GM21825 (cell line): ENCODE data around the gene TH.

Experiments
- ATAC-seq: cut with Tn5 transposase; IDR thresholded peaks from one replicate; pipeline ENCODE4 v1.9.1; 2021; ENCODE audit warnings: mild to moderate bottlenecking, moderate library complexity; ENCODE audit not compliant: unreplicated experiment

Gene TH

DNA sequence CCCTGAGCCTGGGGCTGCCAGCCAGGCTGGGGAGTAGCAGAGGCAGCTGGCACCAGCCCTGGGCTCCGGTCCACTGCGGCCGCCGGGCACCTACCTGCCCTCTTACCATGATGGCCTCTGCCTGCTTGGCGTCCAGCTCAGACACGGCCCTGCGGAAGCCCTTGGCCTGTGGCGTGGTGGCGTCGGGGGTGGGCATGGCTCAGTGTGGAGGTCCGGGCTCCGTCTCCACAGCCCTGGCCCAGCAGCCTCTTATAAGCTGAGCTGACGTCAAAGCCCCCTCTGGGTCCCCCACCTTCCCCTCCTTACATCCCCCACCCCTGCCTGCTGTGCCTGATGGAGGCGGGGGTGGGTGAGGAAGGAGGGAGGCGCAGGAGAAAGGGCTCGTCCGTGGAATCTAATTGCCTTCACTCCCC is at the start of gene TH:
TSS of gene TH (minus strand) at position 225 of the 413 bp plus-strand sequence. CDS start at position 196, 29 bp downstream.
- no peak for ATAC-seq

DNA sequence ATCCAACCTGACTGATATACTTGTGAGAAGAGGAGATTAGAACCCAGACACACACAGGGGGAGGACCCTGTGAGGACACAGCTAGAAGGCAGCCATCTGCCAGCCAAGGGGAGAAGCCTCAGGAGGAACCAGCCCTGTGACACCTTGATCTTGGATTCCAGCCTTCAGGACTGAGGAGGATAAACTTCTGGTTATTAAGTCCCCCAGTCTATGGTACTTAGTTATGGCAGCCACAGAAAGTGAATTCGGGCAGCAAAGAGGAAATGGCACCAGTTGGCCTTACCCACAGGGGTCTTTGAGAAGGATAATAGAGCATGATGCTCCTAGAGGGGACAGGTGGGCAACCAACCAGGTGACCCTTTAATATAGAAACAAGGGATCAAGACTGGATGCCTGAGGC is 49.4 kb upstream of the TH start:
- ATAC-seq: no peak

DNA sequence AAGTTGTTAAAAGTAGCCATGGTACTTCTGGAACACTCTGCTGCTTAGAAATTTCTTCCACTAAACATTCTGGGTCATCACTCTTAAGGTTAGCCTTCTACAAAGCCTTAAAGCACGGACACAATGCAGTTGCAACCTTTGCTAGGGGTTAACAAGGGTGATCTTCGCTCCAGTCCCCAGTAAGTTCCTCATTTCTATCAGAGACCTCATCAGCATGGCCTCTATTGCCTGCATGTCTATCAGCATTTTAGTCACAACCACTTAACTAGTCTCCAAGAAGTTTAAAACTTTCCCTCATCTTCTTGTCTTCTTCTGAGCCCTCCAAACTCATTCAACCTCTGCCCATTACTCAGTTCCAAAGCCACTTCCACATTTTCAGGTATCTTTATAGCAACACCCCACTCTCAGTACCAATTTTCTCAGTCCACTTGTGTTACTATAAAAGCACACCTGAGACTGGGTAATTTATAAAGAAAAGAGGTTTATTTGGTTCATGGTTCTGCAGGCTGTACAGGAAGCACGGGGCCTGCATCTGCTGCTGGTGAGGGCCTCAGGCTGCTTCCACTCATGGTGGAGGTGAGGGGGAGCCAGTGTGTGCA is 48.7 kb upstream of the TH start:
- no peak for ATAC-seq

DNA sequence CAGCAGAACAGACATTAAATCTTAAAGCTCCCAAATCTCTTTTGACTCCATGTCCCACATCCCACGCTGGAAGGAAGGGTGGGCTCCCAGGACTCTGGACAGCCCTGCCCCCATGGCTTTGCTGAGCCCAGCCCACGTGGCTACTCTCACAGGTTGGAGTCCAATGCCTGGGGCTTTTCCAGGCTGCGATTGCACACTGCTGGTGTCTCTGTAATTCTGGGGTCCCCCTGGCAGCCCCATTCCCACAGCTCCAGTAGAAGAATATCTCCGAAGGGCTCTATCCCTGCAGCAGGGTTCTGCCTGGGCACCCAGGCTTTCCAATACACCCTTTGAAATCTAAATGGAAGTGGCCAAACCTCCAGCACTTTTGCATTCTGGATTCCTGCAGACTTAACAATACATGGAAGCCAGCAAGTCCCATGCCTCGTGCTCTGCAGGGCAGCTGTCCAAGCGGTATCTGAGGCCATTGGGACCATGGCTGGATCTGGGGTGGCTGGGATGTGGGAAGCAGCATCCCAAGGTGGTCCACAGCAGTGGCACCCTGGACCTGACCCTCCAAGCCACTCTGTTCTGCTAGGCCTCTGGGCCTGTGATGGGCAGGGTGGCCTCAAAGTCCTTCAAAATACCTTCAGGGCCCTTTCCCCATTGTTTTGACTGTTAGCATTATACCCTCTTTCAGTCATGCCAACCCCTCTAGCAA is 47.9 kb upstream of the TH start:
- no peak for ATAC-seq

DNA sequence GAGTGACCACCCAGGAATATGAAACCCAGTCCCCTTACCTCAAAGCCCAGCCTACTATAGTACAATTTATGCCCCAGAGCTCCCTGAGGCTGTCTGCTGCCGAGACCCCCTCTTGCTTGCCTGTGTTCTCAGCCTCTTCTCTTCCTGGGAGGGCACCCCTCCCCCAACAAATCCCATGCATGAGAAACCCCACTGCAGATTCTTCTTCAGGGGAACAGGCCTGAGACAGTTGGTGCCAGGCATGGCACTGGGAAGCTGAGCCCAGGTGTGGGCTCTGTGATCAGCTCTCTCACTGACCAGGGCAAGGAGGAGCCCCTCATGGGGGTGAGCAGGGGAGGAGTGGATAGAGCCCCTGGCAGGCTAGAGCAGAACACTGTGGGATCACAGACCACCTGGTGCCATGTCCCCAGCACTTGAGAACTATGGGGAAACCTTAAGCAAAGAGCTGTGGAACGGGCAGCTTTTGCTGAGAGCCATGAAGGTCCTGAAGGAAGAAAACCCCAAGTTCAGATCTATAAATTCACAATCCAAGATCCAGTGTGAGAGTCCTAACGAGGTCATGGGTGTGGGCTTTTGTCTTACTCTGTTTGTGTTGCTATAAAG is 46.5 kb upstream of the TH start:
- ATAC-seq: no peak

DNA sequence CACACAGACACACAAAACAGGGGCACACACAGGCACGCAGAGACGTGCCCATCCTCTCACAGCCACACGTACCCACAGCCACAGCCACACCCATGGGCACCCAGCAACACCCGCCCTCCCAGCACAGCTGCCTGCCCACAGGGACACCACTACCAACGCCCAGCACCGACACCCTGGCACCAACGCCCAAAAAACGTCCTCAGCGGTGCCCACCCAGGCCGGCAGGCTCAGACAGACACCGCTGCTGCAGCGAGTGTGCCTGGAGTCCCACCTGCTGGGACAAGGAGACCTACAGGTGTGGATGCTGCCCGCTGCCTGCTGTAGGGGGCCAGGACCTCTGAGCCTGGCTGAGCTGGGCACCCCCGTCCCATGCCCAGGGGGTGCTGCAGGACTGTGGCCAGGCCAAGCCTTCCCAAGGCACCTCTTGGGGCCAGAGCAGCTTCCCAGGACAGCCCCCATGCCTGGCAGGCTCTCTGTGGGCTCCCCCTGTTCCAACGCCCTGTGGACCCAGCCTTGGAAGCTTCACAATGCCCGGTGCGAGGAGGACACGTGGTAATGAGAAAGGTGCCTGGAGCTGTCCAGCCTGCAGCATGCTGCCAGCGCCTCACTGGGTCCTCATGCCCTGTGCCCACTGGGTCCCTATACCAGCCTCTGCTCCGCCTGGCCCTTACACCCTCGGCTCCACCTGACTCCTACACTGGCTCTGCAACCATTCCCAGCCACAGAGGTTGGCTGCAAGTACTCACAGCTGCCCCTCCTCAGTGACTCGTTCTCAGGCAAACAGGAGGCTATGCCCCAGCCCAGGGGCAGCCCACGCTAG is 45.8 kb upstream of the TH start:
- no peak for ATAC-seq

DNA sequence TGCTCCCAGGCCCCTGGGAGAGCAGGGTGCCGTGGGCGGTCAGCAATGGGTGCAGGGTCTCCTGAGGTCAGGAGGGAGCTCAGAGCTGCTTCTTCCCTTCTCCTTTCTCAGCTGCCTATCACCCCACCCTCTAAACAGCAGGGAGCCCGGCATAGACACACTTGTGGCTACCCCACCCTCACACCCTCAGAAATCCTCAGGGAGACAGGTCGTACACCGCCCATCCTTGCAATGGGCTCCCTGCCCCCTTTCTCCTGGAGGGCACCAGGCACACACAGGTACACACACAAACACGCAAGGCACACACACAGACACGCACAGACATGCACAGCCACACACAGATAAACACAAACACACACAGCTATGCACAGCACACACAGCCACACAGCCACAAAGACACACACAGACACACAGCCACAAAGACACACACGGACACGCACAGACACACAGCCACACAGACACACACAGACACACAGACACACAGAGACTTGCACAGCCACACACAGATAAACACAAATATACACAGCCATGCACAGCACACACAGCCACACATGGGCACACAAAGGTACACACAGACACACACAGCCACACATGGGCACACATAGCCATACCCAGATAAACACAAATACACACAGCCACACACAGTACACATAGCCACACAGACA is 44.9 kb upstream of the TH start:
- no peak for ATAC-seq

DNA sequence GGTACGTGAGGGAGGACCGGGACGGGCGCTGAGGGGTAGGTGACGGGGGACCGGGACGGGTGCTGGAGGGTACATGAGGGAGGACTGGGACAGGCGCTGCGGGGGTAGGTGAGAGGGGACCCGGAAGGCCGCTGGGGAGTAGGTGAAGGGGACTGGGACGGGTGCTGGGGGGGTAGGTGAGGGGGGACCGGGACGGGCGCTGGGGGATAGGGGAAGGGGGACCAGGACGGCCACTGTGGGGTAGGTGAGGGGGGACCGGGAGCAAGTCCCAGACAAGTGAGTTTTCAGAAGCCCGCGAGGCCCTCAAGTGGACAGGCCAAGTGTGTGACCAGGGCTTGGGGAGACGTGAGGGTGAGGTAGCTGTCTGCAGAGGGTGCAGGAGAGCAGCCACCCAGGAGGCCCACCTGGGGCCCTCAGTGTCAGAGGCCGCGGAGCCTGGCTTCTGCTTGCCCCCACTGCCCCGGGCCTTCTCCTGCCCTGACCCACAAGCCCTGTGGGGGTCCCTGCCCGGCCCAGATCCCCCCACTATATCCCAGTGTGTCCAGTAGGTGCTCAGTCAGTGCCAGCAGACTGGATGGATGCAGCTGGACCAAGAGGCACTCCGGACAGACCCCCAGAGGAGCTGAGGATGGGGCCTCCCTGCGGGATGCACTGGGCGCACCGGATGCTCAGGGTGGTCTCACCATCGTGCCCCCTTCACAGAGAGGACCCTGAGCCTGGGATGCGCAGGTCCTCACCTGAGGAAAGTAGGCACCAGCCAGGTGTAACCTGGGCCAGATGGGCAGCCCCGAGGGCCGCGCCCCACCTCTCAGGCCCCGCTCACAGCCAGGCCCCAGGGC is 44.2 kb upstream of the TH start:
- ATAC-seq: no peak

DNA sequence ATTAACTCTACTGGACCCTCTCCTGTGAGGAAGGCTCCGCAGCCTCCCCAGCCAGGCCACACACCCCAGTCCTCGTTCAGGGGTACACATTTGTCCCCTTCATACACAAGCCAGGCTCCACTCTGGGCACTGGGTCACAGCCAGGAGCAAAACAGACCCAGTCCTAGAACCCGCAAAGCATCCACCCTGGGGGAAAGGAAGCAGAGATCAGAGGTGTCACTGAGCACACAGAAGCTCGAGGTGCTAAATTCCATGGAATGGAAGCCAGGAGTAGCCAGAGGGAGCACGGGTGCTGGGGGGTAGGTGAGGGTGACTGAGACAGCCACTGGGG is 43.6 kb upstream of the TH start:
- ATAC-seq: no peak

DNA sequence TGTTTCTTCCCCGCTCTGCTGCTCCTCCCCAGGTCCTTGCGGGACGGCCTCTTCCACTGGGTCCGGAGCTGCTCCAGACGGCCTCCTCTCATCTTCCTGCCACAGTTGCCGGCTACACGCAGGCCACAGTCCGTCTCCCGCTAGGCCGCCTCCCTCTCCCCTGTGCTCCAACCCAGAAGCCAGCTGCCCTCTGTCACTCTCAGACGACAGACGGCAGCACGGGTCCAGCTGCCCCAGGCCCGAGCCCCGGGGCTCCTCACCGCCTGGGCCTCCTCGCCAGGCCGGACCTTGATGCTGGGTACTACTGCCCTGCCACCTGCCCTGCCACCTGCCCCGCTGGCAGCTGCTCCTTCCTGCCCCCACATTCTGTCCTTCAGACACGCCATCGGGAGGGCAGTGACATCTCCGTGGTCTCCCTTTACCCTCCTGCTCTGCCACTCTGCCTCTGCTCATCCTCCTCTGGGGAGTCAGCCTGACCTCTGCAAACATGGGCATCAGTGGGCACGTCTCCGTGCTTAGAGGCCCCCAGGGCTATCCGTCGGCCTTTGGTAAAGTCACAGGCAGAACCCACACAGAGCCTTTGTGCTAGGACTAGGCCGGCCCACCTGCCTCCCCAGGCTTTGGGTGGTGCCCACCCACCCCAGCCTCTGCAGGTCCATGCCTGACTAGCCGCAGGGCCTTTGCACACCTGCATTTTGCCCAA is 43.1 kb upstream of the TH start:
- ATAC-seq: no peak

DNA sequence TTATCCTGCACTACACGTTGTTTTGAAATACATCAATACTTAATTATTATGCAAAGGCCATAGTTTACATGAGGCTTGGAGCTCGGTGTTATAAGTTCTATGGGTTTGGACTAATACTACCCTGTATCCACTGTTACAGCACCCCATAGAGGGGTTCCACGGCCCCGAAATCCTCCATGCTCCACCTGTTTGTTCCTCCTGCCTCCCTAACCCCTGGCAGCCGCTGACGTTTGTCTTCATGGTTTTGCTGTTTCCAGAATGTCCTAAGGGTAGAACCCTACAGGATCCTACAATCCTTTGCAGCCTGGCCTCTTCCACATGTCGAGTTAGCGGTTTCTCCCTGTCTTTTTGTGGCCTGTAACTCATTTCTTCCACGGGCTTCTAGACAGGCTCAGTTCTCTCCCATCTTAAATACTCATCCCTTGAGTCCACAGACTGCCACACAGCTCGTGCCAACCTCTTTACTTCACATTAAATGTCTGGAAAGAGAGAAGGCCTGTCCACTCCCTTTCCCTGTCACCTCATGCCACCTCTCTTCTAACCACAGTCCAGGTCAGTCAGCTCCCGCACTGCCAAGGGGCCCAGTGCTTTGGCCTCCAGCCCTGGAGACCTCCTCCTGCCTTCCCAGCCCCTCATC is 42.4 kb upstream of the TH start:
- ATAC-seq: no peak

DNA sequence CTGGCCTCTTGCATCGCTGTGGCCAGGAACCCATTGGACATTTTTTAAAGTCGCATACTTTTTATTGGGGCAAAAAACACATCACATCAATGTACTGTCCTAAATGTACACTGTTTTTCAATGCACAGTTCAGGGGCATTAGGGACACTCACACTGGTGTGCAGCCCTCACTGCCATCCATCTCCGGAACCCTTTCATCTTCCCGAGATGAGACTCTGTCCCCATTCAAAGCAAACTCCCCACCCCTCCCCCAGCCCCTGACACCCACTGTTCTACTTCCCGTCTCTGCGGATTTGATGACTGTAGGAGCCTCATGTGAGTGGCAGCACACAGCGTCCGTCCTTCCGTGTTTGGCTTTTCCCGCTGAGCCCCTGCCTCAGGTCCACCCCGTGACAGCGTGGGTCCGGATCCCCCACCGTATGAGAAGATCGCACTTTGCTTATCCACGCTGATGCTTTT is 41.8 kb upstream of the TH start:
- ATAC-seq: no peak

DNA sequence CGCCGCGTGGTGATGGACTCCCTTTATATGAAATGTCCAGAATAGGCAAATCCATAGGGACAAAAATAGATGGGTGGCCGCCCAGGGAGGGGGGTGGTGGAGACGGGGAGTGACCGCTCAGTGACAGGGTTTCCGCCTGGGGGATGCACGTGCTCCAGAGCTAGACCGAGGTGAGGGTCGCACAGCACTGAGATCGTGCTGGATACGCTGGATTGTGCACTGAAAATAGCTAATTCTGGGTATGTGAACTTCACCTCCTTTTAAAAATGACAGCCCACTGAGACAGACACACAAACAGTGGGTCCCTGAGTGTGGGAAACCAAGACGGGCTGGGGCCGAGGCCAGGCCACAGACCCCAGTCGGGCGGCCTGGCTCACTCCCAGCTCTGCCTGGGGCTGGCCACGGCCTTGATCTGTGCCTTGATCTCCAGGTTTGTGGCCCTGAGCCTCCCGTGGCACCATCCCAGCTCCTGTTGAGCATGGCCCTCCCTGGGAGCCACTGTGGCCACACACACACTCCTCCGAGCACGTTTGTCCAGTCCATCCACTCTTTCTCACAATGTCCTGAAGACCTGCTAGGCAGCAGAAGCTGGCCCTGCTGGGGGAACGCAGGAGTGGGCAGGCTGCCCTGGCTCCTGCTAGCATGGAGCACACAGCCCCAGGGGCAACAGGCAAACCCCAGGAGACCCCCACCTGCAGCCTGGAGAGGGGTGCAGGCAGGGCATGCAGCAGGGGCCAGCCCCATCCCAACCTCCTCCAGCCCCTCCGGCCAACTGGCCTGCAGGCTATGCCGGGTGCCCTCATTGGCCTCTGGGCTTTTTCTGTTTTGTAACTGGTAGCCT is 41.0 kb upstream of the TH start:
- no peak for ATAC-seq

DNA sequence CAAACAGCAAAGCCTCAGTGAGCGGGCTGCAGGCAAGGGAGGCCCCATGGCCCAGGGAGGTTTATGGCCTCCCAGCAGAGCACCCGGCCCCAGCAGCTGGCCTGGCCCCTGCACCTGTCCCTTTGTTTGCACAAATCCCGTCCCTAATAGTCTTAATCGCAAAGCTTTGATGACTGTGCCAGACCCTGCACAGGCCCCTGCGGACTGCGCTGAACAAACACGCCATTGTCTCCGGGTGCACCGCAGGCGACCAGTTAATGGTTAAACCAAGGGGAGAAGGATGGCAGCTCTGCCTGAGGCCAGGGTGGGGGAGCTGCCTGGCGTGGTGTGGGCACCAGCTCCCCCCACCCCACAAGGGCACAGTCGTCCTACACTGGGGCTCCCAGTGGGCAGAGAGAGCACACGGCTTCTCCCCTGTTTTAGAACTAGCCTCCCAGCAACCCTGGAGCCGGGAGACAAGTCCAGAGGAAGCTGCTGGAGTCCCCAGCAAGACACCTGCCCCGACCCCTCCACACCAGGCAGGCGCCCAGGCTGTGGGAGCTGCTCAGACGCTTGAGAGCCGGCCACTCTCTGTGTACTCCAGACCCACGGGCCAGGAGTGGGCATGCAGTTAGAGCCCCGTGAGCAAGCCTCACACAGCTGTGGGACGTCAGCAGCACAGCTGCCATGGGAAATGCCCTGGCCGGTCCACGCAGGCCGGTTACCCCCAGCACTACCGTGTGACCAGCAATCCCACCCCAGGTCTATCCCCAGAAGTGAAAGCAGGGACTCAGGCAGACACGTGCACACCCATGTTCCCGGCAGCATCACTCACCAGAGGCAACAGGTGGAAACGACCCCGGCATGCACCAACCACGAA is 39.7 kb upstream of the TH start:
- ATAC-seq: no peak

DNA sequence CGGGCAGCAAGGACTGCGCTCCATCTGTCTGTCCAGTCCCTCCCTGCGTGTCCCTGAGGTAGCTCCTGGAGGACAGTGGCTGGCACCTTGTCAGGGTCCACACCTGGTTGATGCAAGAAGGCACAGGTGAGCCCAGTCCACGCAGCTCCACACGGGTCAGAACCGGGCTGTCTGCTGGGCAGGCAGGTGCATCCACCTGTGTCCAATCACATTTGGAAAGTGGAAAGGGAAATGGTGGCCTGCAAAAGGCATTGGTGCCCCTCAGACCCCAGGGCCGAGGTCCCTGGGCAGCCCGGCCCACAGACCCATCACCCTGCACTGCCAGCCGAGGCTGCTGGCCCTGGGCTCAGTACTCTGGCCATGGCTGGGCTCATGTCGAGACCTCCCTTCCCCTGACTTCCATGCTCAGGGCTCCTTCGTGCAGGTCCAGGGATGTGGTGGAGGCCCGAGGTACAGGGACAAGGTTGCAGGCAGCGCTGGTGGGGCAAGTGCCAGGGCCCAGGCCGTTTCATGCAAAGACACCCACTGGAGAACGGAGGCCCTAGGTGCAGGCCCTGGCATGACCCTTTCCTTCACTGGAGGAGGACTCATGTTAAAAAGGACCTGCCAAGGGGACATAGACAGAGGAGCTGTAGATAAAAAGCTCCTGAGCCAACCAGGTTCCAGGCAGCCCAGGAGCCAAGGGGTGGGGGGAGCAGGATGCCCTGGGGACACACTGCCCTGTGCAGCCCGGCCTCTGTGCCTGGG is 38.9 kb upstream of the TH start:
- no peak for ATAC-seq

DNA sequence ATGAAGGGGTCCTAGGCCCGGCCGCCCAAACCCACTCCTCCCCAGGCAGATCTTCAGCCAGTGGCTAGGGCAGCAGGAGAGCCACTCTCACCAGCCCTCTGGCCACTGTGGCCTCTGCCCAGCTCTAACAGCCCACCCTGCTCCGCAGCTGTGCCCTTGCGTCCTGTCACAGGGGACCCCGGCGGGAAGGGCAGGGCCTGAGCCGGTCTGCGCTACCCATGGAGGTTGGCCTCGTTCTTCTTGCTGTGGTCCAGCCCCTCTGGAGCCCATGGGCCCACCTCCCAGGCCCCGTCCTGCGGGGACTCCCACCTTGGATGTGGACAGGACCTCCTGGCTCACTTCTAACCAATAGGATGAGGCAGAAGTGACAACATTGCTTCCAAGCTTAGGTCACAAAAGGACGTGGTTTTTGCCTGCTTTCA is 38.3 kb upstream of the TH start:
- no peak for ATAC-seq

DNA sequence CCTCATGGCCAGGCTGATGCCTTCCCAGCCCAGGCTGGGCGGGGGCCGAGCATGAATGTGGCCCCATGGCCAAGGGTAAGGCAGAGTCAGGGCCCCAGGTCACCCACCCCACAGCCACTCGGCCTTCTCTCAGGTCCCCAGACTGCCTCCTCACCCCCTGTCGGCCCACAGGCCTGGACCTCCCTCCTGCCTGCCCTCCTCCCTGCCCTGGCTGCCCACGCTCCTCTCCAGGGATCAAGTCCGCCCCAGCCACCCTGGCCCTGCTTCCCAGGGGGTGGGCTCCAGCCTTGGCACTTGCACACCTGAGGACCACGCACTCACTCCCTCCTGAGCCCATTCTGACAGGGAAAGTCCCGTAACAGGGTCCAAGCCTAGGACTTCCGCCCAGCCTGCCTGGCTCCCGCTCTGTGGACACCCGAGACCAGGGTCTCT is 37.8 kb upstream of the TH start:
- ATAC-seq: no peak
